GM19238 (cell line): ENCODE results near the gene EIF4EBP3.
"Not testable (repeated sequence)": the region's sequence is repeated elsewhere in the genome, so short reads cannot be mapped to it uniquely, and the experiment has no call there.

ENCODE experiments used
- DNase-seq: peaks from one replicate; pipeline ENCODE4 v3.0.0; 2011; ENCODE audit warnings: low spot score; ENCODE audit not compliant: insufficient read length

Gene EIF4EBP3

GRCh38 chr5:140576776-140577201 lies 29.3 kb downstream of the EIF4EBP3 start:
- DNase-seq = no peak

DNA sequence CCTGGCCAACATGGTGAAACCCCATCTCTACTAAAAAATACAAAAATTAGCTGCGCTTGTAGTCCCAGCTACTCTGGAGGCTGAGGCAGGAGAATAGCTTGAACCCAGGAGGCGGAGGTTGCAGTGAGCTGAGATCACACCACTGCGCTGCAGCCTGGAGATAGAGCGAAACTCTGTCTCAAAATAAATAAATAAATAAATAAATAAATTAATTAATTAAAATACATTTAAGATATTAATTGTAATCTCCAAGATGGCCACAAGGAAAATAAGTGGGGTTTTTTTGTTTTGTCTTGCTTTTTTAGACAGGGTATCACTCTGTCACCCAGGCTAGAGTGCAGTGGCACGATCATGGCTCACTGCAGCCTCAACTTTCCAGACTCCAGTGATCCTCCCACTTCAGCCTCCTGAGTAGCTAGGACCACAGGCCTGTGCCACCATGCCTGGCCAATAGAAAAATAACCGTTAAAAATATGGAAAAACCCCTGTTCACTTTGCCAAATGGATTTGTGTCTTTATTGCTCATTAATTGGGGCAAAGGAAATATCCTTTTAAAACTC lies 31.8 kb downstream of the EIF4EBP3 start:
- not testable (repeated sequence) for DNase-seq

- no peak for DNase-seq
These were observed 40.0 kb downstream of the EIF4EBP3 start for GRCh38 chr5:140587495-140587894.

DNA sequence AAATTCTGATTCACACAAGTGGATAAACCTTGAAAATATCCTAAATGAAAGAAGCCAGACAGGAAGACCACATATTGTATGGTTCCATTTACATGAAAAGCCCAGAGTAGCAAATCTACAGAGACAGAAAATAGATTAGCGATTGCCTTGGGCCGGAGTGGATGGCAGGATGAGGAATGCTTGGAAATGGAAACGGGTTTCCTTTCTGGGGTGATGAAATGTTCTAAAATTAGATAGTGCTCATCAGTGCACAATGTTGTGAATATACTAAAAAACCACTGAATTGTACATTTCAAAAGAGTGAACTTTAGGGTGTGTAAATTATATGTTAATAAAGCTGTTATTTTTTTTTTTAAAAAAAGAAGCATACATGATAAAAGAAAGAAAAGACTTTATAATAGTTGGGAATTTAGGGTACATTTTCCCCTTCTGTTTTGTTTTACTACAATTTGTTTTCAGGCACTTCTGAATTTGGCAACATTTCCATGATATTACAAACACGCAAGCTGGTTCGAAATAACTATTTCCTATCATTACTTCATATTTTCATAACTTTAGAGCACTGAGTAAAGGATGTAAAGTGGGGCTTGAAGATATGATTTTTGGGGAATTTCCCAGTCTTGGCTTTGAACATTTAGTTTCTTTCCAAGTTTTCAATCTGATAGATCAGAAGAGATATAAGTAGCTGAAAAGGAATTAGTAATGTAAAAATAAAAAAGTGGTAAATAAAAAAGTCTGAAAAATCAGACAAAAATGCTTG lies 41.0 kb downstream of the EIF4EBP3 start:
- no peak for DNase-seq

- DNase-seq = no peak
These were observed 43.4 kb downstream of the EIF4EBP3 start for GRCh38 chr5:140590861-140591260.

GRCh38 chr5:140591747-140592372 lies 44.4 kb downstream of the EIF4EBP3 start:
- DNase-seq = no peak

GRCh38 chr5:140593070-140593469 lies 45.6 kb downstream of the EIF4EBP3 start:
- DNase-seq = not testable (repeated sequence)

DNA sequence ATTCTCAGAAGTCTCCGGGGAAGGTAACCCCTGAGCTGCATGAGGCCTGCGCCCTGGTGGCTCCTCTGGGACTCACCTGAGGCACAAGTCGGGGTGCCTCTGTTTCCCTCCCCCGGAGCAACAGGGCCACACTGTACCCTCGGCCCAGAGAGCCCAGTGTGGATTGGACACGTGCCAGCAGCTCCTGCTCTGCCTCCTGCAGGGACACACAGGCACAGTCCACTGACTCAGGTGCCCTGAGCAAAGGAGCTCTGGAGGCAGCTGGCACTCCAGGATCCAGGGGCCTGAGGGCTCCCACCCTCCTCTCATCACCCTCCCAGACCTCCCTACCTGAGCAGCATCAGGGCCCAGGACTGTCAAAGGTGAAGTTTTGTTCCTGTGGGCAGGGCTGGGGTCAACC lies 46.7 kb downstream of the EIF4EBP3 start:
- DNase-seq = no peak

DNA sequence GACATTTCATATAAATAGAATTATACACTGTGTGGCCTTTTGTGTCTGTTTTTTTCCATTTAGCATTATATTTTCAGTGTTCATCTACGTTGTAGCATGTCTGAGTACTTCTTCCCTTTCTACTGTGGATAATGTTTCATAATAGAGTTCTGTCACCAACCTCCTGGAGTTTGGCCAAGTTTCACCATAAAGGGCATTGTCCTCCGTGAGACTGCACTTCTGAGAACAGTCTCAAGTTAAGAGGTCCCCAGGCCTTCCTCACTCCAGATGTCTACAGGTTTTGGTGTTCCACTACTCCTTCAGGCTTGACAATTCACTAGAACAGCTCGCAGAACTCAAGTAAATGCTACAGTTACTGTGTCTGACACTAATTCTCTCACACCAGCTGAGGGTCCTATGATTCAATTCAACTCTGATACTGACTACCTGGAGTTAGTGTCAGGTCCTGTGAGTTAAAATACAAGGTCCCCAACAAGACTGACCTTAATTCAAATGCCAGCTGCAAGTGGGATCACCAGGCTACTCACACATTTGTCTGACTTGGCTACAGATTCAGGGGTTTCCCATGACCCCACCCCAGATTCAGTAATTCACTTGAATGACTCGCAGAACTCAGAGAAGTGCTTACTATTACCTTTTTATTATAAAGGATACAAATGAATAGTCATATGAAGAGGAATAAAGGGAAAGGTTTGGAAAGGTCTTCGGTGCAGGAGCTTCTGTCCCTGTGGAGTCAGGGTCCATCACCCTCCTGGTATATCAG lies 48.3 kb downstream of the EIF4EBP3 start:
- no peak for DNase-seq

DNA sequence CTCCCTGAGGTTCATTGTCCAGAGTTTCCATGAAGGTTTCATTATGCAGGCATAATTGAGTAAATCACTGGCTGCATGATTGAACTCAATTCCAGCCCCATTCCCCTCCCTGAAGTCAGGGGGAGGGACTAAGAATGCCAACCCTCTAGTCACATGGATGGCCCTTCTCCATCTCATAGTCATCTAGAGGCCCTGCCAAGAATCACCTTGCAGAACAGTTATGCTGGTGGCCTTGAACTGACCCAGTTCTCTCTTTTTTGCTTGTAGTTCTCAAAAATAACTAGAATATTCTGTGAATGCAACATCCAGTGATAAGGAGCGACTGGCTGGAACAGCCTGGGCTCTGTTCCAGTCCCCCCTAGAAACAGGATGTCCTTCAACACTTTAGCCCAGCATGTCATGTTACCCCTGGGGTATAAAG lies 48.9 kb downstream of the EIF4EBP3 start:
- no peak for DNase-seq

- DNase-seq = no peak
These were observed 51.4 kb downstream of the EIF4EBP3 start for GRCh38 chr5:140598836-140599235.
